ENCODE measurements around the gene CENPC. TPM values are rescaled to one million over a fixed set of nuclear protein-coding genes. Genes with fewer than 3 reads are reported as not detected.

CENPC gene
- total RNA-seq, 2 donors from 2014 or later: 22.9 to 32.3 TPM

- H3K4me3 Mint-ChIP-seq: no peak overlapping the region
- no peak overlapping the region for H3K4me3 ChIP-seq (ENCODE audit: low read length)
- peaks cover 9% of the 10 kb centered on the region for H3K9me3 Mint-ChIP-seq
- DNase-seq: no peak
- no peaks in the 10 kb centered on the region for H3K4me1 ChIP-seq (ENCODE audit: control insufficient read depth, insufficient read depth, low read length)
- peaks cover 37% of the 10 kb centered on the region for H3K36me3 Mint-ChIP-seq (ENCODE audit: low read depth)
- H3K36me3 ChIP-seq (ENCODE audit: control insufficient read depth, insufficient read depth, low read length): peaks cover 15% of the 10 kb centered on the region
- TF ChIP-seq, protein P1, sequence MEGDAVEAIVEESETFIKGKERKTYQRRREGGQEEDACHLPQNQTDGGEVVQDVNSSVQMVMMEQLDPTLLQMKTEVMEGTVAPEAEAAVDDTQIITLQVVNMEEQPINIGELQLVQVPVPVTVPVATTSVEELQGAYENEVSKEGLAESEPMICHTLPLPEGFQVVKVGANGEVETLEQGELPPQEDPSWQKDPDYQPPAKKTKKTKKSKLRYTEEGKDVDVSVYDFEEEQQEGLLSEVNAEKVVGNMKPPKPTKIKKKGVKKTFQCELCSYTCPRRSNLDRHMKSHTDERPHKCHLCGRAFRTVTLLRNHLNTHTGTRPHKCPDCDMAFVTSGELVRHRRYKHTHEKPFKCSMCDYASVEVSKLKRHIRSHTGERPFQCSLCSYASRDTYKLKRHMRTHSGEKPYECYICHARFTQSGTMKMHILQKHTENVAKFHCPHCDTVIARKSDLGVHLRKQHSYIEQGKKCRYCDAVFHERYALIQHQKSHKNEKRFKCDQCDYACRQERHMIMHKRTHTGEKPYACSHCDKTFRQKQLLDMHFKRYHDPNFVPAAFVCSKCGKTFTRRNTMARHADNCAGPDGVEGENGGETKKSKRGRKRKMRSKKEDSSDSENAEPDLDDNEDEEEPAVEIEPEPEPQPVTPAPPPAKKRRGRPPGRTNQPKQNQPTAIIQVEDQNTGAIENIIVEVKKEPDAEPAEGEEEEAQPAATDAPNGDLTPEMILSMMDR (conservative IDR thresholded peaks at IDR 0.05): no peak
- no peak overlapping the region for H3K27ac ChIP-seq (ENCODE audit: low read depth, low read length)
- H3K9me3 ChIP-seq (ENCODE audit: control insufficient read depth, low read length): peaks cover 9% of the 10 kb centered on the region
- no peak overlapping the region for H3K27ac Mint-ChIP-seq
- H3K27me3 Mint-ChIP-seq (ENCODE audit: insufficient read depth): no peaks in the 10 kb centered on the region
- H3K4me1 Mint-ChIP-seq: no peaks in the 10 kb centered on the region
- WGBS, 2 experiments (ENCODE audit: insufficient coverage in 1 of 2, insufficient read length in 1 of 2): 94 to 100% methylated on average over 2 to 4 of the region's 4 CpGs
- no peak overlapping the region for H3K9ac ChIP-seq (ENCODE audit: extremely low read depth, low read length, poor library complexity, severe bottlenecking)
- H3K27me3 ChIP-seq (ENCODE audit: control insufficient read depth, insufficient read depth, low read length, poor library complexity, severe bottlenecking): no peaks in the 10 kb centered on the region
These were observed 93.0 kb downstream of the CENPC start for GRCh38 chr4:67452100-67452845.

DNA sequence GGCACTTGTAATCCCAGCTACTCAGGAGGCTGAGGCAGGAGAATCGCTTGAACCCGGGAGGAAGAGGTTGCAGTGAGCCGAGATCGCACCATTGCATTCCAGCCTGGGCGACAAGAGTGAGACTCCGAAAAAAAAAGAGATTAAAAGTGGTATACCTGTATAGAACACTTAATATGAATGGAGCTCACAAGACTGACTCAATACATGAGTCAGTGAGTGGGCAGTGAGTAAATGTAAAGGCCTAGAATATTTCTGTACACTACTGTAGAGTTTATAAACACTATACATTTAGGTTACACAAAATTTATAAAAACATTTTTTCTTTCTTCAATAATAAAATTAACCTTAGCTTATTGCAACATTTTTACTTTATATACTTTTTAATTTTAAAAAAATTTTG lies 93.8 kb downstream of the CENPC start:
- no peak overlapping the region for H3K9ac ChIP-seq (ENCODE audit: extremely low read depth, low read length, poor library complexity, severe bottlenecking)
- no peaks in the 10 kb centered on the region for H3K4me1 ChIP-seq (ENCODE audit: control insufficient read depth, insufficient read depth, low read length)
- no peak overlapping the region for H3K27ac Mint-ChIP-seq
- peaks cover 35% of the 10 kb centered on the region for H3K36me3 Mint-ChIP-seq (ENCODE audit: low read depth)
- H3K27ac ChIP-seq (ENCODE audit: low read depth, low read length): no peak overlapping the region
- TF ChIP-seq, protein P1 (conservative IDR thresholded peaks at IDR 0.05): no peak
- no peaks in the 10 kb centered on the region for H3K27me3 ChIP-seq (ENCODE audit: control insufficient read depth, insufficient read depth, low read length, poor library complexity, severe bottlenecking)
- peaks cover 13% of the 10 kb centered on the region for H3K36me3 ChIP-seq (ENCODE audit: control insufficient read depth, insufficient read depth, low read length)
- peaks cover 9% of the 10 kb centered on the region for H3K9me3 ChIP-seq (ENCODE audit: control insufficient read depth, low read length)
- no peak overlapping the region for H3K4me3 ChIP-seq (ENCODE audit: low read length)
- peaks cover 9% of the 10 kb centered on the region for H3K9me3 Mint-ChIP-seq
- H3K4me3 Mint-ChIP-seq: no peak overlapping the region
- no peaks in the 10 kb centered on the region for H3K27me3 Mint-ChIP-seq (ENCODE audit: insufficient read depth)
- 79 to 93% methylated on average over 2 to 6 of the region's 6 CpGs for WGBS, 2 experiments (ENCODE audit: insufficient coverage in 1 of 2, insufficient read length in 1 of 2)
- DNase-seq: no peak
- no peaks in the 10 kb centered on the region for H3K4me1 Mint-ChIP-seq

DNA sequence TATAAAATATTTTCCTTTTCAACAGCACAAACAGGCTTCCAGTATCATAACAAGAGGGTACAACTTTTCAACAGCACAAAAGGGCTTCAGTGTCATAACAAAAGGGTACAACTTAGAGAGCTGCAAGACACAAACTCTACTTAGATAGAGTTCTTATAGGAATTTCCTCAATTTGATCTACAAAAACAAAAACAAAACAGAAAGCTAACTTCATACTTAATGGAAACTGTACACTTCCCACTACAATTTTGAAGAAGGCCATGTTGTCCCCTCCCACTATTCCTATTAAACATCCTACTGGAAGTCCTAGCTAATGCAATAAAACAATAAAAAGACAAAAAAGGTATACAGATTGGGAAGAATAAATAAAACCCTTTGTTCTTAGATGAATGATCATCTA lies 96.7 kb downstream of the CENPC start:
- peaks cover 9% of the 10 kb centered on the region for H3K9me3 ChIP-seq (ENCODE audit: control insufficient read depth, low read length)
- no peaks in the 10 kb centered on the region for H3K27me3 ChIP-seq (ENCODE audit: control insufficient read depth, insufficient read depth, low read length, poor library complexity, severe bottlenecking)
- no peak overlapping the region for H3K27ac Mint-ChIP-seq
- no peak overlapping the region for H3K4me3 ChIP-seq (ENCODE audit: low read length)
- DNase-seq: no peak
- no peaks in the 10 kb centered on the region for H3K4me1 Mint-ChIP-seq
- TF ChIP-seq, protein P1 (conservative IDR thresholded peaks at IDR 0.05): no peak
- no peak overlapping the region for H3K27ac ChIP-seq (ENCODE audit: low read depth, low read length)
- H3K4me3 Mint-ChIP-seq: no peak overlapping the region
- peaks cover 34% of the 10 kb centered on the region for H3K36me3 Mint-ChIP-seq (ENCODE audit: low read depth)
- no peaks in the 10 kb centered on the region for H3K27me3 Mint-ChIP-seq (ENCODE audit: insufficient read depth)
- H3K36me3 ChIP-seq (ENCODE audit: control insufficient read depth, insufficient read depth, low read length): peaks cover 6% of the 10 kb centered on the region
- H3K4me1 ChIP-seq (ENCODE audit: control insufficient read depth, insufficient read depth, low read length): no peaks in the 10 kb centered on the region
- no peak overlapping the region for H3K9ac ChIP-seq (ENCODE audit: extremely low read depth, low read length, poor library complexity, severe bottlenecking)
- H3K9me3 Mint-ChIP-seq: peaks cover 9% of the 10 kb centered on the region

Measured in endodermal cell (in vitro differentiated cells).